HG03039 (cell line): ENCODE data around the gene SLC6A5.
"Not testable (repeated sequence)": the region's sequence is repeated elsewhere in the genome, so short reads cannot be mapped to it uniquely, and the experiment has no call there.

Experiments used
- ATAC-seq: cut with Tn5 transposase; IDR thresholded peaks from one replicate; pipeline ENCODE4 v1.9.1; 2021; ENCODE audit warnings: mild to moderate bottlenecking, moderate library complexity; ENCODE audit not compliant: unreplicated experiment

SLC6A5 gene

GRCh38 chr11:20599221-20600019 is at the start of gene SLC6A5:
SLC6A5 (plus strand) TSS chr11:20599608; CDS start chr11:20599673, 65 bp downstream.
- no peak for ATAC-seq

- no peak for ATAC-seq
Observed at GRCh38 chr11:20551096-20551495, 48.3 kb upstream of the SLC6A5 start.

- no peak for ATAC-seq
Observed at GRCh38 chr11:20555783-20556182, 43.6 kb upstream of the SLC6A5 start.

- ATAC-seq: not testable (repeated sequence)
Observed at GRCh38 chr11:20556396-20556795, 43.0 kb upstream of the SLC6A5 start.

GRCh38 chr11:20558741-20559140 is 40.7 kb upstream of the SLC6A5 start:
- no peak for ATAC-seq

GRCh38 chr11:20559523-20560300 is 39.7 kb upstream of the SLC6A5 start:
- no peak for ATAC-seq

- ATAC-seq: no peak
Observed at GRCh38 chr11:20561915-20562314, 37.5 kb upstream of the SLC6A5 start.

GRCh38 chr11:20563866-20564265 is 35.5 kb upstream of the SLC6A5 start:
- no peak for ATAC-seq

- ATAC-seq: no peak
Observed at GRCh38 chr11:20564846-20565635, 34.4 kb upstream of the SLC6A5 start.

- not testable (repeated sequence) for ATAC-seq
Observed at GRCh38 chr11:20566115-20566514, 33.3 kb upstream of the SLC6A5 start.

- no peak for ATAC-seq
Observed at GRCh38 chr11:20566591-20567434, 32.6 kb upstream of the SLC6A5 start.

GRCh38 chr11:20579725-20580124 is 19.7 kb upstream of the SLC6A5 start:
- ATAC-seq: not testable (repeated sequence)

GRCh38 chr11:20583201-20583600 is 16.2 kb upstream of the SLC6A5 start:
- ATAC-seq: no peak

GRCh38 chr11:20584093-20584774 is 15.2 kb upstream of the SLC6A5 start:
- ATAC-seq: no peak

GRCh38 chr11:20589796-20590195 is 9.6 kb upstream of the SLC6A5 start:
- ATAC-seq: no peak

- ATAC-seq: no peak
Observed at GRCh38 chr11:20590381-20590780, 9.0 kb upstream of the SLC6A5 start.

GRCh38 chr11:20592741-20593140 is 6.7 kb upstream of the SLC6A5 start:
- ATAC-seq: no peak

- no peak for ATAC-seq
Observed at GRCh38 chr11:20594274-20595061, 4.9 kb upstream of the SLC6A5 start.

GRCh38 chr11:20595101-20595500 is 4.3 kb upstream of the SLC6A5 start:
- no peak for ATAC-seq
